DND-41 (cell line): ENCODE results near the gene CNNM2.

Experiments used
- CTCF ChIP-seq: IDR thresholded peaks from 2 replicates; pipeline ENCODE4 v1.5.1; 2012; ENCODE audit warnings: borderline replicate concordance, low read length, moderate library complexity, mild to moderate bottlenecking; ENCODE audit not compliant: poor library complexity, severe bottlenecking; ENCODE audit errors: extremely low read depth
- EZH2 ChIP-seq: IDR thresholded peaks from 3 replicates; pipeline ENCODE4 v1.6.1; 2012; ENCODE audit warnings: borderline replicate concordance, low read depth, mild to moderate bottlenecking, moderate library complexity, low read length, inconsistent platforms; ENCODE audit not compliant: severe bottlenecking

GRCh38 chr10:103120977-103121735 lies 203.1 kb downstream of the CNNM2 start:
- TF ChIP-seq CTCF (no peak), EZH2 (no peak)
